ENCODE data around the gene SLC32A1.

The SLC32A1 gene

DNA sequence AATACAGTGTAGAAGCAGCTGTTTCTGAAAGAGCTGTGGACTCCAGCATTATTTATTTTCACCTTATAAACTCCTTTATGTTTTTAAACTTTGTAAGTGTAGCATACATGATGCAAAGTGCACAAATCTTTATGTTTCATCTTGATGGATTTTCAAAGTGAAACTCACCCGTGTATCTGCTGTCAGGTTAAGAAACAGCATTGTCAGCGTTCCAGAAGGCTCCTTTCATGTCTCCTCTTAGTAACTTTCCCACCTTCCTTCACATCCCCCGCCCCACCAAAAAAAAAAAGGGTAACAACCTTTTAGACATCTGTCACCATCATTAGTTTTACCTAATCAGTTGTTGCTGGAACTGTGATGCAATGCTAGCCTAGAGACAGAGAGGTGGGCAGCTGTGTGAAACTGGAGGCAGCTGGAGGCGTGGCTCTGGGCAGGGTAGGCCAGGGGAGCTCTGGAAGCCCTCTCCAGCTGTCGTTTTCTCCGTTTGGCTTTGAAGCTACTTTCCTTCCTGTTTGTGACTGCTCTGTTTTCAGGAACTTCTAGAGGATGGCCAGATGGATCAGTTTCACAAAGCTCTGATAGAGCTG lies 31.1 kb downstream of the SLC32A1 start:
- no peak for DNase-seq

DNA sequence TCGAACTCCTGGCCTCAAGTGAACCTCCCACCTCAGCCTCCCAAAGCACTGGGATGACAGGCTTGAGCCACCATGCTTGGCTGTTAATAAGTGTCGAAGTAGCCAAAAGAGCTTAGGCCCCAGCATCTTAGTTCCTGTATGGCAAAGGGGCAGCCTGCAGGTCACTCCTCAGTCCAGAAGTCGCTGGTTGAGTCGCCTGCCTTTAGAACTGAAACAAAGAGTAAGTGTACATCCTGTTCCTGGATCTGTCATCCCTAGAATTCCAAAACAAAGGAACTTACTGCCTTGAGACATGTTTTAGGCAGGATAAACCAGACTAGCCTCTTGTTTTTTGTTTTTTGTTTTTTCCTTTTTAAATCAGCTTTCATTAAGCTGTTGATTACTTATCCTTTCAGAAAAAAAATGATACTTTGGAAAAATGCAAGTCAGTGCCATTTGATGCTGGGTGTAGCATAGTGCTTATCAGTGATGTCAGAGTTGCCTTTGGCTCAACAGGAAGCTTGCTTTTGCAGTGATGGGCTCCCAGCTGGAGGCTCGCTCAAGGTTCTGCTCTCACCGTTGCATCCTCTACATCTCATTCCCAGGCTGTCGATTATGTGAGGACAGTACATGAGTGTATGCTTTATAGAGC lies 33.0 kb downstream of the SLC32A1 start:
- no peak for DNase-seq

DNA sequence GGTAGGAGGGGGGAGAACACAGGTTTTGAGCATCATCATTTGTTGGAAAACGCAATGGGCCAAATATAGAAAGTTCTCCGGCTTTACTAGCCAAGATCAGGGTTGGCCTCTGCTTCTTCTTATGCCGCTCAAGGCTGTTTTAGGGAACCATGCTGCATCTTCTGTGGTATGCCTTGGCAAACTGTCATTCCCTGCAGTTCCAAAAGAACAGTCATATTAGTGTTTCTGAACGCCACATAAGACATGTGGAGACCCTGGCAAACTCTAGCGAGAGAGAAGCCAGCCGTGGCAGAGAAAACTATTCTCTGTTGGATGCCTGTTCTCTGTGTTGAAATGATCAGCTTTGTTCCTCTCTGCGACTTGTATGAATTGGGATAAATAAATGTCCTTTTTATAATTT lies 34.8 kb downstream of the SLC32A1 start:
- DNase-seq: no peak

DNA sequence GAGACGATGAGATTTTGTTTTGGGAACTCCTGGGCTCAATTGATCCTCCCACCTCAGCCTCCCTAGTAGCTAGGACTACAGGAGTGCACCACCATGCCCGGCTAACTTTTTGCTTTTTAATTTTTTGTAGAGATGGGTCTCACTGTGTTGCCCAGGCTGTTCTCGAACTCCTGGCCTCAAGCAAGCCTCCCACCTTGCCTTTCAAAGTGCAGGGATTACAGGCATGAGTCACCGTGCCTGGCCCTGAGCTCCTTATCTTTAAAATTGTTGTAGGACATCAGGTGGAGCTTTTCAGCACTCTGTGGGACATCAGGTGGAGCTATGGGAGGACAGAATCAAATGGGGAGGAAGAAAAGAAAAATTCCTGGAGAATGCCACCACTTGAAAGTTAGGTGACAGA lies 36.7 kb downstream of the SLC32A1 start:
- DNase-seq: no peak

DNA sequence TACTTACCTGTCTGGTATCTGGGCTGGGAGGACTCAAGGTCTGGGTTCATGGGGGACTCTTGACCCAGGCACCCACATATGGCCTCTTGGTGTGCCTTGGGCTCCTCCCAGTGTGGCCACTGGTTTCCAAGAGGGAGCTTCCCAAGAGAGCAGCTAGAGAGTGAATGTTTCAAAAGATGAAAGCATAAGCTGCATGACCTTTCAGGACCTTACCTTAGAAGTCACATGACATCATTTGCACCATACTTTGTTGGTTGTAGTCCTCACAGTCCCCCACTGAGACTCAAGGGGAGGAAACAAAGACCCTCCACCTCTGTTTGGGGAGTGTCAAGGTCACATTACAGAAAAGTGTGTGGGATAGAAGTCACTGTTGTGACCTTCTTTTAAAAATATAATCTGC lies 37.9 kb downstream of the SLC32A1 start:
- no peak for DNase-seq

DNA sequence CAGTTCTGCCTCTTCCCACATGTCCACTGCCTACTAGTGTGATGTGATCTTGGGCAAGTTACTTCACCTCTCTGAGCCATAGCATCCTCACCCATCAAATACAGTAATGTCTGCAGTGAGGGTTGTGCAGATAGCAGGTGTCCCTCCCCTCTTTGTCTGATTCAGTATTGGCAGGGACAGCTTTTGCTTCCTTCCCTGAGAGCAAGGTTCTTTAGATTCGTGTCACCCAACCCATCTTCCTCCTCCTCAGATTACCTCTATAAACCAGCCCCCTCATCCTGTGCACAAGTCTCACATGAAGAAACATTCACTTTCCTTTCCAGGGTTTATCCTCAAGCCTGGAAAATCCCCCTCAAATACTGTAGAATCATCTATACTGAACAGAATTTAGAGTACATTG lies 39.3 kb downstream of the SLC32A1 start:
- DNase-seq: no peak

DNA sequence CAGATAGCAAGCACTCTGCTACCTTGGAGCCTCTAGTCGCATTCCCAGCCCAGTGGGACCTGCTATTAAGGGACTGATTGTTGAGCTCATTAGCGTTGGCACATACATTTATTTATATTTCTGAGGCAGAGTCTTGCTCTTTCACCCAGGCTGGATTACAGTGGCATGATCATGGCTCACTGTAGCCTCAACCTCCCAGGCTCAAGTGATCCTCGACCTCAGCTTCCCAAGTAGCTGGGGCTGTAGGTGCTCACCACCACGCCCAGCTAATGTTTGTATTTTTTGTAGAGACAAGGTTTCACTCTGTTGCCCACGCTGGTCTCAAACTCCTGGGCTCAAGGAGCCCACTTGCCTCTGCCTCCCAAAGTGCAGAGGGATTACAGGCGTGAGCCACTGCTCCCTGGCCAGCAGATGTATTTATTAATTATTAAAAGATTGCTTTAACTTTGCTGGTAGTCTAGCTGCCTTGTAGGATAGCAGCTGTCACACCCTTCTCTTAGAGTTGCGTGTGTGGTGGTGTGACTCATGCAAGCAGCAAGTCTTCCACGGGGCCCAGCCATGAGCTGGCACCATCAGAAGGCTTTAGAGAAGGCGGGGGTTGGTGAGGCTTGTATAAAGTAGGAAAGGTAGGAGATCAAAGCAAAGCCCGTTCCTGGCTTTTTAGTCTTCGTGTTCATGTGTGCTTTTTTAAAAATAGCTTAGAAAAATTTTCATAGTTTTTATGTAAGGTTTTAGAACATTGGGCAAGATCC lies 40.5 kb downstream of the SLC32A1 start:
- DNase-seq: peak; percentile 11

DNA sequence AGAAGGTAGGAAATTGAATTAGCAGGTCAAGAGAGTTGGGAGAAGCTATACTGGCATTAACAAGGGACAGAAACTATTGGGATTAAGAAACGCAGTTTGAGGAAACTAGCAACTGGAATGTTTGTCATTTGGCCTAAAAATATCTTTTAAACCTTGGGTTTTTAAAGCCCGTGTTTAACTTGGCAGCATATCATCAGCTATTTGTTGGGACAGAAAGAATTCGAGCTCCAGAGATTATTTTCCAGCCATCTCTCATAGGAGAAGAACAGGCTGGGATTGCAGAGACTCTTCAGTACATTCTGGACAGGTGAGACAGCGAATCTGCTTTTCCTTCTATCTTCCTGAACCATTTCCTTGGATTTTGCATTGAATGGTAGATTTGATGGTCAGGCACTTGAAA lies 41.8 kb downstream of the SLC32A1 start:
- DNase-seq: no peak

DNA sequence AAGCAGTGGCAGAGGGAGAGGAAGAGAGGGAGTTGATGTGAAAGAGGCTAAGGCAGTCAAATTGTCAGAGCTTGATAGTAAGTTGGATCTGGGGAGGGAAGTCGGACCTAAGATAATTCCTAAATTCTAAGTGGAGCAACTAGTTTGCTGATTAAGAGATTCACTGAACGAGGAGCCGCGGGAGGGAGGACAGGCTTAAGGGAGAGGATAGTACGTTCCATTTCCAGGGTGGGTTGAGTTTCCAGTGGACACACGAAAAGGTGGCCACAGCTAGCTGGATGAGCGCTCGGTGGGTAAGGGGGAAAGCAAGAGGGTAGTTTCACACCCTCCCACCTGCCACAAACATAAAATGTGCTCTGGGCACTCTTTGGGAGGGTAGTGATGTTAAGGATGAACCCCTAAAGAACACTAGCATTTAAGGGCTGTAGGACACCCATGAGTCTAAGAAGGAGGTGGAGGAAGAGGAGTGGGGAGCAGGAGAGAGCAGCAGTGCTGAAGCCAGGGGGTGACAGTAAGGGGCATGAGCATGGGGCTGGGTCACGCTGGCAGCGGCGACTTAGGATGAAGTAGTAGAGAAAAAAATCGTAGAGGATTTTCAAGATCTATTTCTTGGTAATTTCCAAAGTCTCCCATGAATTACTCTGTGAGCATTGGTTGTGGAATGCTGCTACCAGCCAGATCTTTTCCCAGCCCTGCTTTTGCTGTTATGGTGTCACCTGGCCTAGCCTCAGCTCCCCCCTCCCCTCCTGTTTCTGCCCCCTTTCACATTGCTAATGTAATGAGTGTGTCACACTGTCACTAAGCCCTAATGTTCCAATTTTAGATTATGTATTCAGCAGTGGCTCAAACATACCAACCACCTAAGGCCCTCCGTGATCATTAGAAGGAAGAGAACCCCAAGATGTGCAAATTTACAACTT lies 45.4 kb downstream of the SLC32A1 start:
- DNase-seq: no peak

DNA sequence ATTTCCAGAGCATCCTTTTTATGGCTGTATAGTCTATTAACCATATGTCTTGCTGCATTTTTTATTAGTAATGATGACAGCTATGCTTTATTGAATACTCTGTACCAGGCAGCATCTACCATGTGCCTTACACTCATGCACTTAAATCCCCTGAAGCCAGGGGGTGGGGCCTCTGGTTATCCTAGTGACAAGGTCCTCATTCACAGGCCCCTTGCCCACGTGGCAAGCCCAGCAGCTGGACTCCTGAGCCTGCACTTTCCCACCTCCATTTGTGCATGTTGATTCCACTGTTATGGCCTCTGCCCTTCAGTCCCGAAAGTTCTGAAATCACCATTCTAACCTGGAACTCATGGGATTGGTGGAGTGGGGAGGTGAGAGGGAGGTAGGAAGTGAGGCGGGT lies 46.3 kb downstream of the SLC32A1 start:
- no peak for DNase-seq

DNA sequence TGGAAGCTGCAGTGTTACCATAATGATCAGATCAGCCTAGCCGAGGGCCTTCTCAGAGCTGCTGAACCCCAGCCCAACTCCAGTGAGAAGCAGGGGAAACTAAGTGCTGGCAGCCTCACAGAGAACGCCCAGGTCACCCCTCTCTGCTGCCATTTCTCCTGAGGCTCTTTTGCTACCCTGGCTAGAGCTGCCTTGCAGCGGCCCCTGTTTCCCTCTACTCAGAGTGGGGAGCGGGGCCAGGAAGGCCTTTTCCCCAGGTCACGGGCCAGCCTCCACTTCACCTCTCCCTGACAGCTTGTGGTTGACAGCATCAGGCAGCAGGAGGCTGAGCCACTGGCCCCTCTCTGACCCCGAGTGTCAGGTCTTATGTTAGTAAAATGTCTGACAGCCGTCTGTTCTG lies 46.7 kb downstream of the SLC32A1 start:
- no peak for DNase-seq

DNA sequence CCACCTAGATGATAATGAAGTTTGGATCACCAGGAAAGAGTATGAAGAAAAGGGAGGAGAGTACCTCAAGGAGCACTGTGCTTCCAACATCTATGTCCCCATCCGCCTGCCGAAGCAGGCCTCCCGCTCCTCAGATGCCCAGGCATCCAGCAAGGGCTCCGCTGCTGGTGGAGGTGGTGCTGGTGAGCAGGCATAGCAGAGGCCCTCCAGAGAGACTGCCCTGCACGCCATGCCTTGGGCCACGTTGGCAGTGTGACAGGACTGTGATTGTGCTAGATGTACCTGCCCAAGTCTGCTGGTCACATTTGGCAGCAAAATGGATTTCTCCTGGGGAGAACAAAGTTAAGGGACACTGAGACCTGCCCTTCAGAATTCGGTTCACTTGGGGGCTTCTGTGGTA lies 47.3 kb downstream of the SLC32A1 start:
- DNase-seq: no peak

DNA sequence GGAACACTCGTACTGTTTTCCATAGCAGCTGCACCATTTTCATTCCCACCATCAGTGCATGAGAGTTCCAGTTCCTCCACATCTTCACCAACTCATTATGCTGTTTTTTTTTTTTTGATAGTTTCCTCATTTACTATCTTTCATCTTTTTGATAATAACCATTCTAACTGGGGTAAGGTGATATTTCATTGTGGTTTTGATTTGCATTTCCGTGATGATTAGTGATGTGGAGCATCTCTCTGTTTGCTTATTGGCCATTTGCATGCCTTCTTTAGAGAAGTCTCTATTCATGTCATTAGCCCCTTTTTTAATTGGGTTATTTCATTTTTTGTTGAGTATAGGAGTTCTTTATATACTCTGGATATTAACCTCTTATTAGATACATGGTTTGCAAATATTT lies 49.9 kb downstream of the SLC32A1 start:
- no peak for DNase-seq

DNA sequence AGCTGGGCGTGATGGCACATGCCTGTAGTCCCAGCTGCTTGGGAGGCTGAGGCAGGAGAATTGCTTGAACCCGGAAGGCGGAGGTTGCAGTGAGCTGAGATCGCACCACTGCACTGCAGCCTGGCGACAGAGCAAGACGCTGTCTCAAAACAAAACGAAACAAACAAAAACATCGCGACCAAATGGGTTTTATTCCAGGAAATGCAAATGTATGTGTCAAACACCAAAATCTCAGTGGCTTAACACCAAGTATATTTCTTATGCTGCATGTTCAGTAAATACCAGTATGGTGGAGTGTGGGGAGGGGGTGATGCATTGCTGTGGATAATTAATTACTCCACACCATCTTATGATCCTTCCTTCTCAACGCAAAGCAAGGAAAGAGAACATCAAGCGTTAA lies 52.1 kb downstream of the SLC32A1 start:
- DNase-seq: no peak
